Breast epithelium (tissue), 4 donors: Measurements from ENCODE around the gene SIGLEC10. TPM values are rescaled to one million over a fixed set of nuclear protein-coding genes. Genes with fewer than 3 reads are reported as not detected.

Source experiments
- DNase-seq, 2 donors: peaks; one replicate each; pipeline ENCODE4 v3.0.0-alpha.2; 2019; ENCODE audit warnings: low spot score in 2 of 2
- H3K27ac ChIP-seq, 2 donors: fragments of 200-600 bp; sonication (generic) in 1 of 2; one replicate each; pipeline ENCODE4 v1.5.1; 2016 to 2019; ENCODE audit warnings: mild to moderate bottlenecking in 1 of 2
- H3K27me3 ChIP-seq, 2 donors: fragments of 200-600 bp; sonication (generic) in 1 of 2; one replicate each; pipeline versions ENCODE4 v1.5.1 to v1.6.0; 2017 to 2019; ENCODE audit warnings: control low read depth in 1 of 2, mild to moderate bottlenecking in 1 of 2
- H3K36me3 ChIP-seq: fragments of 200-600 bp; one replicate; pipeline ENCODE4 v1.5.1; 2019
- H3K4me1 ChIP-seq, 2 donors: fragments of 200-600 bp; sonication (generic); one replicate each; pipeline ENCODE4 v1.5.1; 2016 to 2019; ENCODE audit warnings: control low read depth in 1 of 2
- H3K4me3 ChIP-seq, 3 donors: fragments of 200-600 bp; sonication (generic); 1 replicate in 2 of 3; 2 replicates in 1 of 3; pipeline ENCODE4 v1.5.1; 2016 to 2019; ENCODE audit warnings: mild to moderate bottlenecking in 3 of 3, moderate library complexity in 2 of 3
- H3K9me3 ChIP-seq, 2 donors: fragments of 200-600 bp; sonication (generic) in 1 of 2; one replicate each; pipeline ENCODE4 v1.5.1; 2016 to 2019; ENCODE audit warnings: control low read depth in 1 of 2
- POLR2A ChIP-seq: fragments of 450-650 bp; IDR thresholded peaks from one replicate; pipeline ENCODE4 v1.6.1; 2016; ENCODE audit warnings: antibody characterized with exemption, mild to moderate bottlenecking, moderate library complexity
- POLR2AphosphoS5 ChIP-seq, 3 donors: sonication (generic); formaldehyde crosslinking; IDR thresholded peaks; one replicate each; pipeline ENCODE4 v1.6.1; 2017; ENCODE audit warnings: antibody characterized with exemption in 3 of 3
- intact Hi-C: fragments of 100-400 bp; cut with DNase I; formaldehyde crosslinking; loops from one replicate; pipeline ENCODE4 v1.15.1; 2023; ENCODE audit warnings: low total_unique reads
- total RNA-seq, 3 donors: library from RNA; depleted of rRNA; stranded (reverse); fragments of >200 nt; gene quantifications; one replicate each; pipeline ENCODE4 v1.1.0, GENCODE V29; 2016
- TF ChIP-seq, protein P1 (sequence below), 3 donors: fragments of 450-650 bp; IDR thresholded peaks; one replicate each; pipeline ENCODE4 v1.5.1; 2016 to 2017; ENCODE audit warnings: antibody characterized with exemption in 3 of 3, mild to moderate bottlenecking in 3 of 3, moderate library complexity in 3 of 3

The SIGLEC10 gene
- total RNA-seq, 3 donors from 2014 or later: 1.8 to 17.0 (median 10.2) TPM

DNA sequence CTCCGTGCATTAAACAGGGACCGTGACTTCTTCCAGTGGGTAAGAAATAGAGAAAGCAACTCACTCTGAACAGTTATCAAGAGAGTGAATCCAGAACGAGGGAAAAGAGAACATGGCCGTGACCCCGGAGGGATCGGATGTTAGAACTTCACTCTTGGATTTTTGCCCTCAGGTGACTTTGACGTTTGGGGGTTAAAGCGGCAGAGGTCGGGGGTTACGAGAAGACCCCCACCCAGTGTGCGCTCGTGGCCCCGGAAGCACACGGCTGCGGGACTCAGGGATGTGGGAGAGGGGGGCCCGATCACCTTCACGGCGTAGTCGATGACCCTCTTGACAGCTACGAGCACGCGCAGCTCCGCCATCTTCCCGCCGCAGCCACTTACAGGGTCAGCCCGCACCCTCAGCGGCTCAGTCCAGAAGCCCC is 51.5 kb downstream of the SIGLEC10 start, which contains the start of gene ETFB:
Gene ETFB, minus strand, starts transcription at position 424 of the 424 bp plus-strand sequence. Its CDS starts 62 bp downstream, at position 362.
- Histone ChIP-seq H3K4me3 (peak within 1 kb of the TSS; percentile 58 to 84 (median 82)), H3K27ac (peak within 1 kb of the TSS; percentile 94), H3K36me3 (no peaks in the 10 kb centered on the region), H3K4me1 (no peaks in the 10 kb centered on the region), H3K9me3 (no peaks in the 10 kb centered on the region), H3K27me3 (no peaks in the 10 kb centered on the region)
- DNase-seq: no peak
- intact Hi-C loops: no loop called here
- no peak for TF ChIP-seq POLR2A
- TF ChIP-seq POLR2AphosphoS5 (IDR thresholded peaks at IDR 0.05): peak in 1 of 3 donors; percentile 17
- TF ChIP-seq, protein P1, sequence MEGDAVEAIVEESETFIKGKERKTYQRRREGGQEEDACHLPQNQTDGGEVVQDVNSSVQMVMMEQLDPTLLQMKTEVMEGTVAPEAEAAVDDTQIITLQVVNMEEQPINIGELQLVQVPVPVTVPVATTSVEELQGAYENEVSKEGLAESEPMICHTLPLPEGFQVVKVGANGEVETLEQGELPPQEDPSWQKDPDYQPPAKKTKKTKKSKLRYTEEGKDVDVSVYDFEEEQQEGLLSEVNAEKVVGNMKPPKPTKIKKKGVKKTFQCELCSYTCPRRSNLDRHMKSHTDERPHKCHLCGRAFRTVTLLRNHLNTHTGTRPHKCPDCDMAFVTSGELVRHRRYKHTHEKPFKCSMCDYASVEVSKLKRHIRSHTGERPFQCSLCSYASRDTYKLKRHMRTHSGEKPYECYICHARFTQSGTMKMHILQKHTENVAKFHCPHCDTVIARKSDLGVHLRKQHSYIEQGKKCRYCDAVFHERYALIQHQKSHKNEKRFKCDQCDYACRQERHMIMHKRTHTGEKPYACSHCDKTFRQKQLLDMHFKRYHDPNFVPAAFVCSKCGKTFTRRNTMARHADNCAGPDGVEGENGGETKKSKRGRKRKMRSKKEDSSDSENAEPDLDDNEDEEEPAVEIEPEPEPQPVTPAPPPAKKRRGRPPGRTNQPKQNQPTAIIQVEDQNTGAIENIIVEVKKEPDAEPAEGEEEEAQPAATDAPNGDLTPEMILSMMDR (IDR thresholded peaks at IDR 0.05): no peak

DNA sequence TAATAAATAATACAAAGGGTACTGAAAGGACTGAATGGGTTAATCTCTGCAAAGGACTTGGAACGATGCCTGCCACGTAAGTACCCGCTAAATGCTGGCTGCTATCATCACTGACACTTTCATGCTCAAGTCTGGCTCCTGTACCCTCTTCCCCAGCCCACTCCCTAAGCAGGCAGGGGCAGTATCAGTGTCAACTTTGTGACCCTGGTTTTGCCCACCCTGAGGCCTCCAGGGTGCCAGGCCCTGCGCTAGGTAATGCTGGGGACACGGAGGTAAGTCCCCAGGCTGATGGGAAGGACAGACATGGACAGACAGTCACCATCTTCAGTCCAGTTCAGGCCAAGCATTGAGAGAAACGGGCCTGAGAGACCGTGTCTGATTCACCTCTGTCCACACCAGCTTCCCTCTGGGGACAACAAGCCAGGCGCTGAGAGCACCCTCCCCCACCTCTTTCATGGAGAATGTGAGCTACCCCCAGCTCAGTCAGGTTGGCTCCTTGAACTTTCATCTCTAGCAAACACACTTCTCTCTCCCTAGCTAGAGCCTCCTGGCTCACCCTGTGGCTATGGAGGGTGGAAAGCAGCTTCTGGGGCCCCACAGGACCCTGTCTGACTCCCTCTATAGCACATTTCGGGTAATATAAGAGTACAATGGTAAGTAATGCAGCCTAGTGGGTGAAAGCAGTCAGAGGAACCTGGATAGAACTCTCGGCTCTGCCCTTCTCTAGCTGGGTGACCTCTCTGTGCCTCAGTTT is 52.1 kb downstream of the SIGLEC10 start:
- Histone ChIP-seq H3K4me3 (peak overlapping the region; percentile 58 to 84 (median 82)), H3K36me3 (no peaks in the 10 kb centered on the region), H3K27me3 (no peaks in the 10 kb centered on the region), H3K9me3 (no peaks in the 10 kb centered on the region), H3K4me1 (no peaks in the 10 kb centered on the region), H3K27ac (peak overlapping the region; percentile 94)
- no peak for DNase-seq
- intact Hi-C loops: no loop called here
- TF ChIP-seq, protein P1 (IDR thresholded peaks at IDR 0.05): no peak
- TF ChIP-seq POLR2AphosphoS5 (IDR thresholded peaks at IDR 0.05) (no peak), POLR2A (no peak)

GRCh38 chr19:51364200-51365106 is 53.0 kb downstream of the SIGLEC10 start:
- TF ChIP-seq POLR2AphosphoS5 (IDR thresholded peaks at IDR 0.05): no peak
- TF ChIP-seq POLR2A: no peak
- TF ChIP-seq, protein P1 (IDR thresholded peaks at IDR 0.05): no peak
- no peaks in the 10 kb centered on the region for H3K4me1 ChIP-seq
- intact Hi-C loops: no loop called here

GRCh38 chr19:51361239-51361638 is 56.2 kb downstream of the SIGLEC10 start:
- intact Hi-C loops: no loop called here
- no peak for DNase-seq
- no peak overlapping the region for H3K4me3 ChIP-seq
- H3K36me3 ChIP-seq: no peaks in the 10 kb centered on the region
- TF ChIP-seq, protein P1 (IDR thresholded peaks at IDR 0.05): no peak
- TF ChIP-seq POLR2A (no peak), POLR2AphosphoS5 (IDR thresholded peaks at IDR 0.05) (no peak)
- no peak overlapping the region for H3K27ac ChIP-seq
- no peaks in the 10 kb centered on the region for H3K27me3 ChIP-seq
- no peaks in the 10 kb centered on the region for H3K9me3 ChIP-seq
- H3K4me1 ChIP-seq: no peaks in the 10 kb centered on the region

More at GRCh38 chr19:51364200-51365106, 53.0 kb downstream of the SIGLEC10 start:
- DNase-seq: no peak
- Histone ChIP-seq H3K27ac (peak overlapping the region; percentile 42 to 53), H3K27me3 (no peaks in the 10 kb centered on the region), H3K9me3 (no peaks in the 10 kb centered on the region), H3K4me3 (peak overlapping the region in 1 of 3 donors; percentile 82), H3K36me3 (no peaks in the 10 kb centered on the region)

Other genes with a start within 250 kb of the SIGLEC10 start
- 10 to 100 TPM in 1 of 3 donors, 1 to 10 TPM in 2; 2.9 to 17.1 (median 6.3) TPM for gene CD33, start 192.6 kb downstream of the SIGLEC10 start, total RNA-seq
- gene SIGLECL1, start 166.6 kb downstream of the SIGLEC10 start, total RNA-seq: not detected
- gene IGLON5, start 106.0 kb downstream of the SIGLEC10 start, total RNA-seq: under 1 TPM in 1 of 3 donors, not detected in 2; 0.66 TPM
- gene VSIG10L, start 75.5 kb downstream of the SIGLEC10 start, total RNA-seq: 1 to 10 TPM; 1.3 to 1.8 (median 1.8) TPM
- gene ETFB, start 51.3 kb downstream of the SIGLEC10 start, total RNA-seq: 100 to 1,000 TPM in 1 of 3 donors, 10 to 100 TPM in 2; 60.7 to 214 (median 88.5) TPM
- not detected for gene CLDND2, start 48.6 kb downstream of the SIGLEC10 start, total RNA-seq
- gene NKG7, start 45.0 kb downstream of the SIGLEC10 start, total RNA-seq: 1 to 10 TPM in 1 of 3 donors, not detected in 2; 2.1 TPM
- not detected for gene LIM2, start 29.7 kb downstream of the SIGLEC10 start, total RNA-seq
- gene C19orf84, start 27.1 kb downstream of the SIGLEC10 start, total RNA-seq: not detected
- 1 to 10 TPM in 2 of 3 donors, under 1 TPM in 1; 0.80 to 8.6 (median 2.3) TPM for gene SIGLEC8, start 40.8 kb upstream of the SIGLEC10 start, total RNA-seq
- gene CEACAM18, start 60.9 kb upstream of the SIGLEC10 start, total RNA-seq: not detected
- 1 to 10 TPM in 1 of 3 donors, not detected in 2; 1.8 TPM for gene SIGLEC12, start 84.2 kb upstream of the SIGLEC10 start, total RNA-seq
- 1 to 10 TPM in 1 of 3 donors, under 1 TPM in 1, not detected in 1; 0.73 to 4.8 TPM for gene SIGLEC6, start 114.0 kb upstream of the SIGLEC10 start, total RNA-seq
- gene ZNF175, start 153.6 kb upstream of the SIGLEC10 start, total RNA-seq: 10 to 100 TPM in 1 of 3 donors, 1 to 10 TPM in 2; 4.3 to 12.1 (median 8.9) TPM
- 1 to 10 TPM in 2 of 3 donors, not detected in 1; 1.6 to 1.8 TPM for gene SIGLEC5, start 212.8 kb upstream of the SIGLEC10 start, total RNA-seq
- gene SIGLEC14, start 229.2 kb upstream of the SIGLEC10 start, total RNA-seq: 1 to 10 TPM in 2 of 3 donors, not detected in 1; 2.0 to 5.9 TPM